NCI-H69 (cell line): Measurements from ENCODE around the gene EXOG.

ENCODE experiments used
- DNase-seq: peaks from one replicate; lab custom pipeline; 2025; lab: John Stamatoyannopoulos, UW

The EXOG gene

GRCh38 chr3:38545983-38546382 is 49.8 kb downstream of the EXOG start:
- DNase-seq = no peak

GRCh38 chr3:38548154-38548931 is 52.2 kb downstream of the EXOG start:
- no peak for DNase-seq

GRCh38 chr3:38549082-38549481 is 52.9 kb downstream of the EXOG start:
- DNase-seq = no peak

- no peak for DNase-seq
Measured at GRCh38 chr3:38549486-38549885, 53.3 kb downstream of the EXOG start.

- DNase-seq = no peak
Measured at GRCh38 chr3:38549957-38550840, 54.1 kb downstream of the EXOG start.

GRCh38 chr3:38551026-38551832 is 55.1 kb downstream of the EXOG start:
- no peak for DNase-seq

- no peak for DNase-seq
Measured at GRCh38 chr3:38552364-38552763, 56.2 kb downstream of the EXOG start.

GRCh38 chr3:38553071-38553470 is 56.9 kb downstream of the EXOG start:
- DNase-seq = no peak

- no peak for DNase-seq
Measured at GRCh38 chr3:38554127-38554827, 58.1 kb downstream of the EXOG start.

GRCh38 chr3:38555149-38555840 is 59.2 kb downstream of the EXOG start:
- DNase-seq = no peak

- DNase-seq = no peak
Measured at GRCh38 chr3:38555926-38556325, 59.8 kb downstream of the EXOG start.

- no peak for DNase-seq
Measured at GRCh38 chr3:38556640-38557358, 60.7 kb downstream of the EXOG start.

- DNase-seq = no peak
Measured at GRCh38 chr3:38558864-38559263, 62.7 kb downstream of the EXOG start.

GRCh38 chr3:38560284-38560683 is 64.1 kb downstream of the EXOG start:
- DNase-seq = no peak

- no peak for DNase-seq
Measured at GRCh38 chr3:38560996-38561717, 65.0 kb downstream of the EXOG start.

GRCh38 chr3:38561746-38562466 is 65.8 kb downstream of the EXOG start:
- no peak for DNase-seq

GRCh38 chr3:38562467-38562925 is 66.4 kb downstream of the EXOG start:
- no peak for DNase-seq

GRCh38 chr3:38563070-38563885 is 67.1 kb downstream of the EXOG start:
- DNase-seq = no peak
